HL-60 (cell line): Measurements from ENCODE around the gene KANK3.

ENCODE experiments used
- GABPA ChIP-seq: IDR thresholded peaks from 2 replicates; pipeline ENCODE4 v1.6.1; 2012; ENCODE audit warnings: low read depth
- POLR2AphosphoS5 ChIP-seq: IDR thresholded peaks from 2 replicates; pipeline ENCODE4 v1.6.1; 2012; ENCODE audit warnings: low read depth
- SPI1 ChIP-seq: IDR thresholded peaks from 2 replicates; pipeline ENCODE4 v1.6.1; 2012; ENCODE audit warnings: low read depth, mild to moderate bottlenecking, borderline replicate concordance
- TF ChIP-seq, protein P1 (sequence below): IDR thresholded peaks from one replicate; pipeline ENCODE4 v1.5.1; 2011; ENCODE audit warnings: low read length, control low read depth, inconsistent platforms; ENCODE audit not compliant: insufficient read depth

- TF ChIP-seq SPI1 = no peak
- TF ChIP-seq, protein P1, sequence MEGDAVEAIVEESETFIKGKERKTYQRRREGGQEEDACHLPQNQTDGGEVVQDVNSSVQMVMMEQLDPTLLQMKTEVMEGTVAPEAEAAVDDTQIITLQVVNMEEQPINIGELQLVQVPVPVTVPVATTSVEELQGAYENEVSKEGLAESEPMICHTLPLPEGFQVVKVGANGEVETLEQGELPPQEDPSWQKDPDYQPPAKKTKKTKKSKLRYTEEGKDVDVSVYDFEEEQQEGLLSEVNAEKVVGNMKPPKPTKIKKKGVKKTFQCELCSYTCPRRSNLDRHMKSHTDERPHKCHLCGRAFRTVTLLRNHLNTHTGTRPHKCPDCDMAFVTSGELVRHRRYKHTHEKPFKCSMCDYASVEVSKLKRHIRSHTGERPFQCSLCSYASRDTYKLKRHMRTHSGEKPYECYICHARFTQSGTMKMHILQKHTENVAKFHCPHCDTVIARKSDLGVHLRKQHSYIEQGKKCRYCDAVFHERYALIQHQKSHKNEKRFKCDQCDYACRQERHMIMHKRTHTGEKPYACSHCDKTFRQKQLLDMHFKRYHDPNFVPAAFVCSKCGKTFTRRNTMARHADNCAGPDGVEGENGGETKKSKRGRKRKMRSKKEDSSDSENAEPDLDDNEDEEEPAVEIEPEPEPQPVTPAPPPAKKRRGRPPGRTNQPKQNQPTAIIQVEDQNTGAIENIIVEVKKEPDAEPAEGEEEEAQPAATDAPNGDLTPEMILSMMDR = no peak
- no peak for TF ChIP-seq GABPA
- no peak for TF ChIP-seq POLR2AphosphoS5
These were observed 7.6 kb downstream of the KANK3 start for GRCh38 chr19:8335343-8336071.
